Activated CD8-positive, alpha-beta memory T cell treated with anti-CD3 and anti-CD28 coated beads, Interleukin-2, amount 50 U/mL, for 1 hour (primary cell): ENCODE results near the gene FAM50B.

Source experiments
- DNase-seq: peaks from one replicate; pipeline ENCODE4 v3.0.0-alpha.2; 2020; ENCODE audit errors: extremely low read depth

FAM50B gene

GRCh38 chr6:3871939-3872338 lies 22.8 kb downstream of the FAM50B start:
- no peak for DNase-seq

- DNase-seq, result no peak
These were observed 23.2 kb downstream of the FAM50B start for GRCh38 chr6:3872370-3872854.

GRCh38 chr6:3873051-3873450 lies 23.9 kb downstream of the FAM50B start:
- DNase-seq, result no peak

GRCh38 chr6:3874069-3874468 lies 24.9 kb downstream of the FAM50B start:
- DNase-seq, result no peak

GRCh38 chr6:3875486-3875885 lies 26.3 kb downstream of the FAM50B start:
- no peak for DNase-seq

- DNase-seq, result no peak
These were observed 26.9 kb downstream of the FAM50B start for GRCh38 chr6:3876101-3876500.

- no peak for DNase-seq
These were observed 27.7 kb downstream of the FAM50B start for GRCh38 chr6:3876866-3877265.

GRCh38 chr6:3878048-3878666 lies 29.0 kb downstream of the FAM50B start:
- no peak for DNase-seq

- DNase-seq, result no peak
These were observed 30.2 kb downstream of the FAM50B start for GRCh38 chr6:3879194-3879952.

- DNase-seq, result no peak
These were observed 32.7 kb downstream of the FAM50B start for GRCh38 chr6:3881711-3882421.

GRCh38 chr6:3882431-3882830 lies 33.3 kb downstream of the FAM50B start:
- DNase-seq, result no peak

GRCh38 chr6:3882866-3883265 lies 33.7 kb downstream of the FAM50B start:
- DNase-seq, result no peak

GRCh38 chr6:3884007-3884745 lies 35.0 kb downstream of the FAM50B start:
- no peak for DNase-seq

GRCh38 chr6:3885262-3886036 lies 36.3 kb downstream of the FAM50B start:
- no peak for DNase-seq

GRCh38 chr6:3887150-3887700 lies 38.1 kb downstream of the FAM50B start:
- no peak for DNase-seq

GRCh38 chr6:3888153-3888957 lies 39.2 kb downstream of the FAM50B start:
- no peak for DNase-seq

- no peak for DNase-seq
These were observed 40.9 kb downstream of the FAM50B start for GRCh38 chr6:3890047-3890446.

- no peak for DNase-seq
These were observed 42.7 kb downstream of the FAM50B start for GRCh38 chr6:3891883-3892282.

- no peak for DNase-seq
These were observed 43.4 kb downstream of the FAM50B start for GRCh38 chr6:3892603-3893002.

- DNase-seq, result no peak
These were observed 44.3 kb downstream of the FAM50B start for GRCh38 chr6:3893487-3893886.
